Calu3 (cell line): Measurements from ENCODE around the gene PPFIBP1. TPM values are rescaled to one million over a fixed set of nuclear protein-coding genes. Genes with fewer than 3 reads are reported as not detected.

Source experiments
- BruUV-seq: library from RNA; stranded (reverse); fragments of 400-500 nt; replicated peaks from 2 replicates; lab custom pipeline; 2021; lab: Mats Ljungman, UMichigan
- CTCF ChIA-PET: fragments of 300-600 bp; sonication (Branson Sonifier 250); formaldehyde crosslinking; loops from one replicate; lab custom pipeline; 2022; ENCODE audit warnings: antibody characterized with exemption; lab: Charles Lee
- DNase-seq: peaks from one replicate; pipeline ENCODE4 v3.0.0; 2022
- H3K27ac Mint-ChIP-seq: one replicate; pipeline ENCODE4 v1.8.0; 2022; ENCODE audit warnings: mixed read lengths; ENCODE audit not compliant: unreplicated experiment
- H3K27me3 Mint-ChIP-seq: one replicate; pipeline ENCODE4 v1.8.0; 2022; ENCODE audit warnings: mixed read lengths; ENCODE audit not compliant: unreplicated experiment
- H3K36me3 Mint-ChIP-seq: one replicate; pipeline ENCODE4 v1.8.0; 2022; ENCODE audit warnings: mild to moderate bottlenecking, moderate library complexity, mixed read lengths; ENCODE audit not compliant: insufficient read depth, unreplicated experiment
- H3K4me1 Mint-ChIP-seq: one replicate; pipeline ENCODE4 v1.8.0; 2022; ENCODE audit warnings: mild to moderate bottlenecking, low read depth, mixed read lengths; ENCODE audit not compliant: unreplicated experiment
- H3K4me3 Mint-ChIP-seq: one replicate; pipeline ENCODE4 v1.8.0; 2022; ENCODE audit warnings: mild to moderate bottlenecking, low read depth, moderate library complexity, mixed read lengths; ENCODE audit not compliant: unreplicated experiment
- H3K9me3 Mint-ChIP-seq: one replicate; pipeline ENCODE4 v1.8.0; 2022; ENCODE audit warnings: low read depth, mixed read lengths; ENCODE audit not compliant: unreplicated experiment
- CTCF ChIP-seq: fragments of 200-600 bp; IDR thresholded peaks from one replicate; pipeline ENCODE4 v1.8.0; 2022; ENCODE audit warnings: antibody characterized with exemption; ENCODE audit not compliant: unreplicated experiment
- intact Hi-C: fragments of 100-400 bp; cut with micrococcal nuclease; formaldehyde crosslinking; loops from one replicate; pipeline ENCODE4 v1.10.0; 2022; ENCODE audit not compliant: unreplicated experiment
- total RNA-seq: library from RNA; stranded (reverse); gene quantifications from 2 replicates; pipeline ENCODE4 v1.2.3, GENCODE V29; 2022

PPFIBP1 gene
- total RNA-seq, 1 experiment from 2014 or later, result 58.7 TPM

GRCh38 chr12:27672643-27673042 lies 148.6 kb downstream of the PPFIBP1 start:
- no peaks in the 10 kb centered on the region for H3K9me3 Mint-ChIP-seq
- no peak for TF ChIP-seq CTCF
- H3K27me3 Mint-ChIP-seq, result no peaks in the 10 kb centered on the region
- CTCF ChIA-PET, result interaction anchor here (0.6 kb wide), 1 partner anchor 9 kb away, joined by 4 read pairs; no protein-coding TSS in a partner anchor
- no TSS peak for BruUV-seq
- H3K27ac Mint-ChIP-seq, result no peak overlapping the region
- DNase-seq, result no peak
- peaks cover 8% of the 10 kb centered on the region for H3K36me3 Mint-ChIP-seq
- H3K4me3 Mint-ChIP-seq, result no peak overlapping the region
- H3K4me1 Mint-ChIP-seq, result no peaks in the 10 kb centered on the region
- intact Hi-C loops, result no loop called here

GRCh38 chr12:27673101-27673718 lies 149.2 kb downstream of the PPFIBP1 start:
- H3K27me3 Mint-ChIP-seq, result no peaks in the 10 kb centered on the region
- no TSS peak for BruUV-seq
- intact Hi-C loops, result no loop called here
- TF ChIP-seq CTCF, result no peak
- H3K9me3 Mint-ChIP-seq, result no peaks in the 10 kb centered on the region
- DNase-seq, result no peak
- CTCF ChIA-PET, result no interaction called here
- peaks cover 8% of the 10 kb centered on the region for H3K36me3 Mint-ChIP-seq
- H3K4me3 Mint-ChIP-seq, result no peak overlapping the region
- H3K27ac Mint-ChIP-seq, result no peak overlapping the region
- H3K4me1 Mint-ChIP-seq, result no peaks in the 10 kb centered on the region

GRCh38 chr12:27674989-27675388 lies 151.0 kb downstream of the PPFIBP1 start:
- no peaks in the 10 kb centered on the region for H3K9me3 Mint-ChIP-seq
- DNase-seq, result no peak
- no TSS peak for BruUV-seq
- TF ChIP-seq CTCF, result no peak
- CTCF ChIA-PET, result no interaction called here
- peaks cover 11% of the 10 kb centered on the region for H3K36me3 Mint-ChIP-seq
- no peak overlapping the region for H3K4me3 Mint-ChIP-seq
- no peaks in the 10 kb centered on the region for H3K27me3 Mint-ChIP-seq
- no peak overlapping the region for H3K27ac Mint-ChIP-seq
- intact Hi-C loops, result no loop called here
- no peaks in the 10 kb centered on the region for H3K4me1 Mint-ChIP-seq

- Mint-ChIP-seq H3K9me3 (no peaks in the 10 kb centered on the region), H3K27me3 (no peaks in the 10 kb centered on the region), H3K27ac (no peak overlapping the region), H3K36me3 (peaks cover 9% of the 10 kb centered on the region), H3K4me1 (no peaks in the 10 kb centered on the region), H3K4me3 (no peak overlapping the region)
- no TSS peak for BruUV-seq
- no peak for DNase-seq
- no peak for TF ChIP-seq CTCF
- intact Hi-C loops, result no loop called here
- CTCF ChIA-PET, result no interaction called here
Observed at GRCh38 chr12:27680619-27681018, 156.6 kb downstream of the PPFIBP1 start.
